ENCODE results near the gene TTC16. TPM values are rescaled to one million over a fixed set of nuclear protein-coding genes. Genes with fewer than 3 reads are reported as not detected.
A peak's percentile ranks its signal among the peaks of the same experiment; 100 is the strongest.

The TTC16 gene
- polyA plus RNA-seq, 4 donors = 0.08 to 0.38 (median 0.24) TPM

- no peak for DNase-seq (ENCODE audit: low read depth in 4 of 4, low spot score in 3 of 4)
Observed at GRCh38 chr9:127697575-127697974, 18.3 kb upstream of the TTC16 start.

- no peak for DNase-seq (ENCODE audit: low read depth in 4 of 4, low spot score in 3 of 4)
Observed at GRCh38 chr9:127698386-127698785, 17.5 kb upstream of the TTC16 start.

- DNase-seq (ENCODE audit: low read depth in 4 of 4, low spot score in 3 of 4) = peak; percentile 84 to 91 (median 90)
Observed at GRCh38 chr9:127698985-127699670, 16.8 kb upstream of the TTC16 start.

GRCh38 chr9:127700140-127700539 is 15.7 kb upstream of the TTC16 start:
- DNase-seq (ENCODE audit: low read depth in 4 of 4, low spot score in 3 of 4) = no peak

- no peak for DNase-seq (ENCODE audit: low read depth in 4 of 4, low spot score in 3 of 4)
Observed at GRCh38 chr9:127700594-127701255, 15.2 kb upstream of the TTC16 start.

- no peak for DNase-seq (ENCODE audit: low read depth in 4 of 4, low spot score in 3 of 4)
Observed at GRCh38 chr9:127703289-127703946, 12.5 kb upstream of the TTC16 start.

GRCh38 chr9:127705577-127706379 is 10.1 kb upstream of the TTC16 start:
- DNase-seq (ENCODE audit: low read depth in 4 of 4, low spot score in 3 of 4) = no peak

GRCh38 chr9:127706836-127707241 is 9.0 kb upstream of the TTC16 start, which contains the start of gene CFAP157:
Gene CFAP157, plus strand, starts transcription at chr9:127706988. Its CDS starts 44 bp downstream, at chr9:127707032.
- DNase-seq (ENCODE audit: low read depth in 4 of 4, low spot score in 3 of 4) = no peak

- no peak for DNase-seq (ENCODE audit: low read depth in 4 of 4, low spot score in 3 of 4)
Observed at GRCh38 chr9:127707766-127708165, 8.1 kb upstream of the TTC16 start.

- no peak for DNase-seq (ENCODE audit: low read depth in 4 of 4, low spot score in 3 of 4)
Observed at GRCh38 chr9:127708952-127709587, 6.8 kb upstream of the TTC16 start.

GRCh38 chr9:127710204-127710783 is 5.6 kb upstream of the TTC16 start:
- no peak for DNase-seq (ENCODE audit: low read depth in 4 of 4, low spot score in 3 of 4)

GRCh38 chr9:127711226-127711701 is 4.6 kb upstream of the TTC16 start:
- no peak for DNase-seq (ENCODE audit: low read depth in 4 of 4, low spot score in 3 of 4)

GRCh38 chr9:127711831-127712274 is 4.0 kb upstream of the TTC16 start:
- DNase-seq (ENCODE audit: low read depth in 4 of 4, low spot score in 3 of 4) = no peak

GRCh38 chr9:127712371-127712770 is 3.5 kb upstream of the TTC16 start:
- DNase-seq (ENCODE audit: low read depth in 4 of 4, low spot score in 3 of 4) = no peak

GRCh38 chr9:127712867-127713266 is 3.0 kb upstream of the TTC16 start:
- DNase-seq (ENCODE audit: low read depth in 4 of 4, low spot score in 3 of 4) = no peak

- DNase-seq (ENCODE audit: low read depth in 4 of 4, low spot score in 3 of 4) = no peak
Observed at GRCh38 chr9:127714020-127714750, 1.7 kb upstream of the TTC16 start.

GRCh38 chr9:127714951-127715469 is 869 bp upstream of the TTC16 start:
- no peak for DNase-seq (ENCODE audit: low read depth in 4 of 4, low spot score in 3 of 4)

- DNase-seq (ENCODE audit: low read depth in 4 of 4, low spot score in 3 of 4) = no peak
Observed at GRCh38 chr9:127716412-127716811, 533 bp downstream of the TTC16 start.

GRCh38 chr9:127717766-127718165 is 1.9 kb downstream of the TTC16 start:
- DNase-seq (ENCODE audit: low read depth in 4 of 4, low spot score in 3 of 4) = no peak

Measured in left renal pelvis (tissue), 4 donors.